RWPE2 (cell line): Measurements from ENCODE around the gene HIRA.

Source experiments
- ATAC-seq: fragments of 200-7000 bp; cut with Tn5 transposase; 3 replicates; pipeline ENCODE4 v1.9.1; 2021; ENCODE audit warnings: low read depth
- DNase-seq: peaks from one replicate; pipeline ENCODE4 v3.0.0-alpha.2; 2020; ENCODE audit warnings: low spot score
- H3K27ac ChIP-seq: fragments of 450-650 bp; 2 replicates; pipeline ENCODE4 v1.5.1; 2017; ENCODE audit warnings: mild to moderate bottlenecking; ENCODE audit not compliant: poor library complexity, severe bottlenecking
- H3K27me3 ChIP-seq: fragments of 250-450 bp; sonication (Bioruptor Pico); 2 replicates; pipeline ENCODE4 v1.5.1; 2021; ENCODE audit warnings: mild to moderate bottlenecking, moderate library complexity; ENCODE audit not compliant: insufficient read depth, poor library complexity, severe bottlenecking
- H3K36me3 ChIP-seq: fragments of 250-450 bp; sonication (Bioruptor Pico); 2 replicates; pipeline ENCODE4 v1.5.1; 2020; ENCODE audit warnings: low read depth, mild to moderate bottlenecking, moderate library complexity
- H3K4me1 ChIP-seq: fragments of 250-450 bp; sonication (Bioruptor Pico); 2 replicates; pipeline ENCODE4 v1.5.1; 2021; ENCODE audit warnings: mild to moderate bottlenecking, moderate library complexity; ENCODE audit not compliant: insufficient read depth, poor library complexity, severe bottlenecking
- H3K4me3 ChIP-seq: fragments of 250-450 bp; sonication (Bioruptor Pico); 2 replicates; pipeline ENCODE4 v1.5.1; 2021; ENCODE audit warnings: mild to moderate bottlenecking, moderate library complexity; ENCODE audit not compliant: severe bottlenecking
- H3K9me3 ChIP-seq: fragments of 250-450 bp; sonication (Bioruptor Pico); 2 replicates; pipeline ENCODE4 v1.5.1; 2021; ENCODE audit warnings: mild to moderate bottlenecking, moderate library complexity; ENCODE audit not compliant: severe bottlenecking
- TF ChIP-seq, protein P1 (sequence below): fragments of 450-650 bp; IDR thresholded peaks from one replicate; pipeline ENCODE4 v1.5.1; 2017; ENCODE audit warnings: mild to moderate bottlenecking, moderate library complexity; ENCODE audit not compliant: poor library complexity, severe bottlenecking

The HIRA gene

GRCh38 chr22:19429950-19430889 lies 1.3 kb downstream of the HIRA start:
- H3K27me3 ChIP-seq: no peaks in the 10 kb centered on the region
- TF ChIP-seq, protein P1, sequence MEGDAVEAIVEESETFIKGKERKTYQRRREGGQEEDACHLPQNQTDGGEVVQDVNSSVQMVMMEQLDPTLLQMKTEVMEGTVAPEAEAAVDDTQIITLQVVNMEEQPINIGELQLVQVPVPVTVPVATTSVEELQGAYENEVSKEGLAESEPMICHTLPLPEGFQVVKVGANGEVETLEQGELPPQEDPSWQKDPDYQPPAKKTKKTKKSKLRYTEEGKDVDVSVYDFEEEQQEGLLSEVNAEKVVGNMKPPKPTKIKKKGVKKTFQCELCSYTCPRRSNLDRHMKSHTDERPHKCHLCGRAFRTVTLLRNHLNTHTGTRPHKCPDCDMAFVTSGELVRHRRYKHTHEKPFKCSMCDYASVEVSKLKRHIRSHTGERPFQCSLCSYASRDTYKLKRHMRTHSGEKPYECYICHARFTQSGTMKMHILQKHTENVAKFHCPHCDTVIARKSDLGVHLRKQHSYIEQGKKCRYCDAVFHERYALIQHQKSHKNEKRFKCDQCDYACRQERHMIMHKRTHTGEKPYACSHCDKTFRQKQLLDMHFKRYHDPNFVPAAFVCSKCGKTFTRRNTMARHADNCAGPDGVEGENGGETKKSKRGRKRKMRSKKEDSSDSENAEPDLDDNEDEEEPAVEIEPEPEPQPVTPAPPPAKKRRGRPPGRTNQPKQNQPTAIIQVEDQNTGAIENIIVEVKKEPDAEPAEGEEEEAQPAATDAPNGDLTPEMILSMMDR: no peak
- H3K4me3 ChIP-seq: peak overlapping the region; percentile 66
- no peaks in the 10 kb centered on the region for H3K9me3 ChIP-seq
- no peak for ATAC-seq
- H3K36me3 ChIP-seq: peaks cover 30% of the 10 kb centered on the region
- peak overlapping the region; percentile 81 for H3K27ac ChIP-seq
- peaks cover 9% of the 10 kb centered on the region for H3K4me1 ChIP-seq
- DNase-seq: no peak

- DNase-seq (no peak), ATAC-seq (no peak)
- H3K4me1 ChIP-seq: peaks cover under 1% of the 10 kb centered on the region
- H3K27ac ChIP-seq: no peak overlapping the region
- H3K9me3 ChIP-seq: no peaks in the 10 kb centered on the region
- H3K4me3 ChIP-seq: no peak overlapping the region
- H3K27me3 ChIP-seq: no peaks in the 10 kb centered on the region
- TF ChIP-seq, protein P1: no peak
- peaks cover 17% of the 10 kb centered on the region for H3K36me3 ChIP-seq
Measured at GRCh38 chr22:19424186-19424500, 7.4 kb downstream of the HIRA start.

DNA sequence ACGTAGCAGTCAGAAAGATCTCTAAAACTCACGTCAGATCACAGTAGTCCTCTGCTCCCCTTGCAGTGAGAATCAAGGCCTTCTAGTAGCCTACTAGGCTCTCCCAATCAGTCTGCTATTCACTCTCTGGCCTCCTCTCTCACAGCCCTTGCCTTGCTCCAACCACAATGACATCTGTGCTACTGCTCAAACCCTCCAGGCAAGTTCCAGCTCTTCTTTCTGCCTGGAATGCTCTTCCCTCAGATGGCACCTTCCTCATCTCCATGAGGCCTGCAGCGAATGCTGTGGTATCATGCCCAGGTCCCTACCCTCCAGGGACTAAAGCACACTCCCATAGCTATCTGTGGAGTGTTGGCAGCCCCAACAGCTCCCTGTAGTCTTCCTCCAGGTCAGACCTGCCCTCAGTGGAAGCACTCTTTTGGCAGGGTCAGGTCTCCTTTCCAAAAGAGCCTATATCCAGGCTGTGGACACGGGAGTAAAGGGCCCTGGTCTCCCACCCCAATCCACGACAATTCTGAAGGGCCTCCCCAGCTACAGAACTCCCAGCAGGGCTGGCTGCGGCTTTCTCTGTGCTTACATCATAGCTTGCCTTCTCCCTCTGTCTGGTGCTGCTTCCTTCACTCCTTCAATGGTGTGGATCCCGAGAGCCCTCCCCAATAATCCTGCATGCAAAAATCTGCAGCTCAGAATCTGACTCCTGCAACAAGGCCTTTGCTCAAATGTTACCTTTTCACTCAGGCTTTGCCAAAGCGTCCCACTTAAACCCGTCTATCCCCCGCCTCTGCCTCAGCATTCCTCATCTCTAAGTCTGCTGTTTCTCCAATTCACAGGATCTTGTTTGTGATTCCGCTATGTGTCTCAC lies 8.9 kb downstream of the HIRA start:
- Histone ChIP-seq H3K4me1 (no peaks in the 10 kb centered on the region), H3K36me3 (peaks cover 6% of the 10 kb centered on the region), H3K9me3 (no peaks in the 10 kb centered on the region), H3K27ac (no peak overlapping the region), H3K4me3 (no peak overlapping the region), H3K27me3 (no peaks in the 10 kb centered on the region)
- ATAC-seq: no peak
- DNase-seq: no peak
- TF ChIP-seq, protein P1: no peak

DNA sequence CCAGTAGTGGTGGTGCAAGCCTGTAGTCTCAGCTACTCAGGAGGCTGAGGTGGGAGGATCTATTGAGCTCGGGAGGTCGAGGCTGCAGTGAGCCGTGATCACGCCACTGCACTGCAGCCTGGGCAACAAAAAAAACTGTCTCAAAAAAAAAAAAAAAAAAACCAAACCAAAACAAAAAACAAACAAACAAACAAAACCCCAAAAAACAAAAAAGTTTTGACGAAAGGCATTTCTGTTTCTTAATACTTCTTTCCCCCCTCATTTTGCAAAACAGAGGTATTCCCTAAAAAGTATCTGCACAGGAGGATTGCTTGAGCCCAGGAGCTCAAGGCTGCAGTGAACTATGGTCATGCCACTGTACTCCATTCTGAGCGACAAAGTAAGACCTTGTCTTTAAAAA lies 11.2 kb downstream of the HIRA start:
- H3K36me3 ChIP-seq: 0 out of 2 replicates have a peak, but pooled peaks cover under 1% of the 10 kb centered on the region
- no peak overlapping the region for H3K4me3 ChIP-seq
- no peaks in the 10 kb centered on the region for H3K9me3 ChIP-seq
- TF ChIP-seq, protein P1: no peak
- no peaks in the 10 kb centered on the region for H3K4me1 ChIP-seq
- no peak overlapping the region for H3K27ac ChIP-seq
- H3K27me3 ChIP-seq: no peaks in the 10 kb centered on the region
- ATAC-seq (no peak), DNase-seq (no peak)
